Peyer's patch (tissue), 4 donors: Measurements from ENCODE around the gene ABCD1.

Source experiments
- CTCF ChIP-seq, 6 experiments: fragments of 450-650 bp in 4 of 6; fragments of 200-600 bp in 2 of 6; sonication (generic) in 1 of 6; IDR thresholded peaks; one replicate each; pipeline ENCODE4 v1.5.1; 2017 to 2019; ENCODE audit warnings: antibody characterized with exemption in 6 of 6, mild to moderate bottlenecking in 3 of 6, moderate library complexity in 1 of 6
- POLR2A ChIP-seq, 2 donors: fragments of 450-650 bp; IDR thresholded peaks; one replicate each; pipeline ENCODE4 v1.5.1; 2017; ENCODE audit warnings: antibody characterized with exemption in 2 of 2, mild to moderate bottlenecking in 2 of 2, moderate library complexity in 2 of 2

GRCh38 chrX:153681175-153681574 lies 43.5 kb upstream of the ABCD1 start:
- TF ChIP-seq CTCF (IDR thresholded peaks at IDR 0.05) = no peak
- no peak for TF ChIP-seq POLR2A (IDR thresholded peaks at IDR 0.05)
